Gastroesophageal sphincter (tissue), 4 donors: ENCODE data around the gene PKHD1. TPM values are rescaled to one million over a fixed set of nuclear protein-coding genes. Genes with fewer than 3 reads are reported as not detected.

Experiments used
- ATAC-seq: fragments of 150-250 bp; one replicate; pipeline ENCODE4 v1.9.1; 2016; ENCODE audit warnings: mild to moderate bottlenecking, moderate library complexity
- H3K27ac ChIP-seq, 4 donors: fragments of 200-600 bp; sonication (generic) in 3 of 4; 1 replicate in 3 of 4; 2 replicates in 1 of 4; pipeline ENCODE4 v1.5.1; 2016 to 2019
- H3K27me3 ChIP-seq: fragments of 200-600 bp; sonication (generic); one replicate; pipeline ENCODE4 v1.5.1; 2019
- H3K36me3 ChIP-seq, 2 donors: fragments of 200-600 bp; sonication (generic); one replicate each; pipeline ENCODE4 v1.5.1; 2019; ENCODE audit warnings: control low read depth in 1 of 2
- H3K4me1 ChIP-seq, 3 donors: fragments of 200-600 bp; sonication (generic); 1 replicate in 2 of 3; 2 replicates in 1 of 3; pipeline ENCODE4 v1.5.1; 2016 to 2019; ENCODE audit warnings: control low read depth in 2 of 3
- H3K4me3 ChIP-seq, 2 donors: fragments of 200-600 bp; sonication (generic); one replicate each; pipeline ENCODE4 v1.5.1; 2019; ENCODE audit warnings: mild to moderate bottlenecking in 1 of 2, moderate library complexity in 1 of 2
- H3K9me3 ChIP-seq, 3 donors: fragments of 200-600 bp; sonication (generic); one replicate each; pipeline ENCODE4 v1.5.1; 2017 to 2019; ENCODE audit warnings: control low read depth in 2 of 3
- CTCF ChIP-seq, 4 experiments: fragments of 200-600 bp in 2 of 4; fragments of 450-650 bp in 2 of 4; sonication (generic) in 1 of 4; IDR thresholded peaks; one replicate each; pipeline ENCODE4 v1.5.1; 2017 to 2019; ENCODE audit warnings: antibody characterized with exemption in 4 of 4, mild to moderate bottlenecking in 2 of 4, moderate library complexity in 2 of 4
- EP300 ChIP-seq: sonication (generic); formaldehyde crosslinking; IDR thresholded peaks from one replicate; pipeline ENCODE4 v1.6.1; 2017; ENCODE audit warnings: antibody characterized with exemption, mild to moderate bottlenecking
- POLR2A ChIP-seq, 2 donors: fragments of 450-650 bp; IDR thresholded peaks; one replicate each; pipeline ENCODE4 v1.6.1; 2017; ENCODE audit warnings: antibody characterized with exemption in 2 of 2, mild to moderate bottlenecking in 2 of 2, moderate library complexity in 1 of 2
- POLR2AphosphoS5 ChIP-seq: sonication (generic); formaldehyde crosslinking; IDR thresholded peaks from one replicate; pipeline ENCODE4 v1.6.1; 2017; ENCODE audit warnings: antibody characterized with exemption
- WGBS, 2 donors: methylation state at CpG; one replicate each; pipeline ENCODE4 v1.1.5; 2018; ENCODE audit warnings: low coverage in 1 of 2; 5-methylcytosine and 5-hydroxymethylcytosine counted together
- total RNA-seq, 4 donors: library from RNA; depleted of rRNA; stranded (reverse); fragments of >200 nt; gene quantifications; one replicate each; pipeline ENCODE4 v1.1.0, GENCODE V29; 2016

The PKHD1 gene
- total RNA-seq, 4 donors from 2014 or later, result under 0.01 TPM; not detected in 3

GRCh38 chr6:52059821-52060220, 27.6 kb downstream of the PKHD1 start:
- Histone ChIP-seq H3K9me3 (no peaks in the 10 kb centered on the region), H3K27ac (no peak overlapping the region), H3K27me3 (no peaks in the 10 kb centered on the region), H3K36me3 (no peaks in the 10 kb centered on the region), H3K4me1 (no peaks in the 10 kb centered on the region), H3K4me3 (no peak overlapping the region)
- TF ChIP-seq POLR2AphosphoS5 (no peak), POLR2A (IDR thresholded peaks at IDR 0.05) (no peak), CTCF (IDR thresholded peaks at IDR 0.05) (no peak), EP300 (no peak)
- WGBS, 2 donors, result 75% methylated on average over 1 of the region's 1 CpG; no CpG with 5 or more reads in 1 of the 2 donors
- no peak for ATAC-seq

GRCh38 chr6:52055451-52055850, 32.0 kb downstream of the PKHD1 start:
- 82 to 86% methylated on average over 2 to 5 of the region's 7 CpGs for WGBS, 2 donors
- TF ChIP-seq POLR2A (IDR thresholded peaks at IDR 0.05) (no peak), CTCF (IDR thresholded peaks at IDR 0.05) (no peak), EP300 (no peak), POLR2AphosphoS5 (no peak)
- no peak for ATAC-seq

GRCh38 chr6:52053038-52053695, 34.2 kb downstream of the PKHD1 start:
- no peaks in the 10 kb centered on the region for H3K4me1 ChIP-seq
- WGBS, 2 donors, result 56 to 58% methylated on average over 3 of the region's 8 CpGs
- H3K9me3 ChIP-seq, result no peaks in the 10 kb centered on the region
- H3K4me3 ChIP-seq, result no peak overlapping the region
- TF ChIP-seq CTCF (IDR thresholded peaks at IDR 0.05), result no peak
- no peak for ATAC-seq
- no peak overlapping the region for H3K27ac ChIP-seq
- H3K27me3 ChIP-seq, result peaks cover 9% of the 10 kb centered on the region
- H3K36me3 ChIP-seq, result no peaks in the 10 kb centered on the region

More at GRCh38 chr6:52055451-52055850, 32.0 kb downstream of the PKHD1 start:
- H3K27ac ChIP-seq, result no peak overlapping the region
- H3K4me1 ChIP-seq, result no peaks in the 10 kb centered on the region
- no peak overlapping the region for H3K4me3 ChIP-seq
- H3K9me3 ChIP-seq, result no peaks in the 10 kb centered on the region
- H3K36me3 ChIP-seq, result no peaks in the 10 kb centered on the region
- peaks cover 1% of the 10 kb centered on the region for H3K27me3 ChIP-seq

- Histone ChIP-seq H3K36me3 (no peaks in the 10 kb centered on the region), H3K27me3 (peaks cover 9% of the 10 kb centered on the region), H3K27ac (no peak overlapping the region), H3K4me1 (peaks cover 0 to 8% (median 0%) of the 10 kb centered on the region in 3 donors), H3K9me3 (no peaks in the 10 kb centered on the region), H3K4me3 (no peak overlapping the region)
- ATAC-seq, result no peak
- no peak for TF ChIP-seq EP300
- no peak for TF ChIP-seq POLR2A (IDR thresholded peaks at IDR 0.05)
- no peak for TF ChIP-seq POLR2AphosphoS5
- WGBS, 2 donors, result 60% methylated on average over 5 of the region's 7 CpGs; no CpG with 5 or more reads in 1 of the 2 donors
These were observed 37.4 kb downstream of the PKHD1 start for GRCh38 chr6:52050051-52050405.

- 35 to 48% methylated on average over 3 of the region's 3 CpGs for WGBS, 2 donors
- Histone ChIP-seq H3K4me3 (no peak overlapping the region), H3K9me3 (no peaks in the 10 kb centered on the region), H3K27me3 (peaks cover 9% of the 10 kb centered on the region), H3K4me1 (peaks cover 0 to 8% (median 0%) of the 10 kb centered on the region in 3 donors), H3K27ac (no peak overlapping the region), H3K36me3 (no peaks in the 10 kb centered on the region)
- no peak for ATAC-seq
- peak; percentile 46 to 68 (median 50) for TF ChIP-seq CTCF (IDR thresholded peaks at IDR 0.05)
- no peak for TF ChIP-seq POLR2A (IDR thresholded peaks at IDR 0.05)
- no peak for TF ChIP-seq EP300
These were observed 38.0 kb downstream of the PKHD1 start for GRCh38 chr6:52049252-52050050.
